ENCODE measurements around the gene MTMR6.

The MTMR6 gene

DNA sequence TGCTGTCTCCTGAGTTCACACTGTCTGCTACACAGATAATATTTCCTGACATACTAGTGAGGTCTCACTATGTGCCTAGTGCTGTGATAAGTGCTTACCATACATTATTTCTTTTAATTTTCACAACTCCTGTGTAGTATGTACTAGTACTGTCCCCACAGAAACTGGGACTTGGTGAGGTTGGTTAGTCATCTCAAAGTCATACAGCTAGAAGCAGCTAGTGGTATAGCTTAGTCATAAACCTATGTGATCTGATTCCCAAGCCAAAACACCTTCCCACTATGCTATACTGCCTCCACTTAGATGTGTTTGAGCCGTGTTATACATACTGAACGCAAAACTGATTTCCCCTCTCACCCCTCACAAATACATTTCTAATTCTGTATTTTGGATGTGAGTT is 10.5 kb downstream of the MTMR6 start:
- no peak for DNase-seq

DNA sequence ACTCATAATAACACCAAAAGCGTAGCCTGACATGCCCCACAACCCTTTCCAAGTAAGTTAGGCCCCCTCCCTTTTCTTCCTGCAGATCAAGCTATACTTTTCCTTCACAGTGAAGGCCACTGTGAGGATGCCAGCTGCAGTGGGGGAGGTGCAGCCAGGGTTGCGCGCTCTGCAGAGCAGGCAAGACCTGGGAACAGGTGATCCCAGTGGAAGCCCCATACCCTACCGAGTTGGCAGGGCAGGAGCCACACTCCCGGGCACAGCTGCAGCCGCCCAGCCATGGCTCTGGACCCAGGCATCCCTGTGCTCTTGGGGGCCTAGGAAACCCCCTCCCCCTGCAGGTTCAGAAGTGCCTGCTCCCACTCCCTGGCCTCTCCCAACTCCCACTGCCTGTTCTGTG is 18.7 kb downstream of the MTMR6 start:
- DNase-seq, result no peak

DNA sequence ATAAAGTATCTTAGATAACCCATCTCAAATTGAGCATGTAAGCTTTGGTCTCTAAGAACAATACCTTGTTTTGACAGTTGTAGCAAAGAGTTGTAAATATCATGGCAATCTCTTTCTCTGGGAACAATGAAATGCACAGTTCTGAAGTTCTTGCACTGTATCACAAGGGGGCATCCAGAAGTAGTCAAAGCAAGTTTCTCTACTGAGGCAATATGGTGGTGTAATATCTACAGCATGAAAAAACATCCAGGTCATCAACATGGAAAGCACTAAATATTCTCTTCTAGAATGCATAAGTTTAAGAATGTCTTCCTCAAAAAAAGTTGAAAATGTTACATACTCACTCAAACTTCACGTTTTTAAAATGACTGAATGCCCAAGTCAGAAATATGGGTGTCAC is 19.6 kb downstream of the MTMR6 start:
- no peak for DNase-seq

DNA sequence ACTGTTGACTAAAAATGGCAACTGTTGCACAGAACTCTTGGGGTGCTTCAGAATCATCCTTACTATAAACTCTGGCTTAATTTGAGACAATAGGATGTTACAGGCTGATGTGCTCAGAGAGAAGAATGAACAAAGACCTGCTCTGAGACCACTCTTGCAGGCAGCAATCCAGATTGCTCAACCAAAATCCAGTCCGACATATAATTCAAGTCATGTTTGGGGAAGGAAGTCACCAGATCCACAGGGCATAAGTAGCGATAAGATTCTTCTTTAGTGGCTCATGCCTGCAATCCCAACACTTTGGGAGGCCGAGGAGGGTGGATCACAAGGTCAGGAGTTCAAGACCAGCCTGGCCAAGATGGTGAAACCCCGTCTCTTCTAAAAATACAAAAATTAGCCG is 20.6 kb downstream of the MTMR6 start:
- no peak for DNase-seq

DNA sequence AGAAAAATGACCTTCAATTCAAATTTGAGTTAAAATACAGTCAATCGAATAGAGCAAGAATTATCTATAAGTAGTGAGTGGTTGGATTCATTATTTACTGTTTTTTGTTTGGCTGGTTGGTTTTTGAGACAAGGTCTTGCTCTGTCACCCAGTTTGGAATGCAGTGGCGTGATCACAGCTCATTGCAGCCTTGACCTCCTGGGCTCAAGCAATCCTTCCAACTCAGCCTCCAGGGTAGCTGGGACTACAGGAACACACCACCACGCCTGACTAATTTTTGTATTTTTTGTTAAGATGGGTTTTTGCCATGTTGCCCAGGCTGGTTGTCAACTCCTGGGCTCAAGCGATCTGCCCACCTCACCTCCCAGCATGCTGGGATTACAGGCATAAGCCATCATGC is 25.0 kb downstream of the MTMR6 start:
- DNase-seq, result no peak

DNA sequence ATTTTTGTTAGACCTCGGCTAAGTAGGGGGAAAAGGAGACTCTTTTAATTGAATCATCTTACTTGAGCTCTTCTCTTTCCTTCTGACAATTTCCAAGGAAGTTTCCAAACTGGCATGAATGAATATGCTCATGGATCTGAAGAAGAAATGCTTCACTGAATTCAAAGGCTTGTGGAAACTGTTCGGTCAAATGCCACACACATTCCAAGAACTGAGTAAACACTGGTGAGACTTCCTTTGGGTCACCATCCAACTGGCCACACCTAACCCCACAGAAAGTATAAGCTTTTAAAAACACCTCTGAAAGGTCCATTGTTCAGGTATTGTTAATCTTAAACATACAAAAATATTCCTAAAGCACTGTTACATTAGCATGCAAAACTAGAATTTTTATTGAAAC is 33.6 kb downstream of the MTMR6 start:
- no peak for DNase-seq

DNA sequence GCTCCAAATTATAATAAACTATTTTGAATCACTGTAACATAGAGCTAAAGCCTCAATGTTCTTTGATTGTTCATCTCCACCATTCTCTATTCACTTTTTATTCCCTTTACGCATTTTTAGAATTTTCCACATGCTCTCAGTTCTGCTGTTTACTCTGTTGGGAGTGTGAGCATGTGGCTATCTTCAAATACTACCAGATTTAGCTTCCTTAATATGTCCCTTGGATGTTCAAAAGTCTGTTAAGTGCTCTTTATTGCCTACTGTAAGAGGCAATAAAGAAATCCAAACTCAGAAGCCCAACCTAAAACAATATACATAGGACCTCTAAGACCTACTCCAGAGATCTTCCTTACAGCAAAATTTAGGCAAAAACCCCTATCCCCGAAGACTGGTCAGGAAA is 34.5 kb downstream of the MTMR6 start:
- no peak for DNase-seq

DNA sequence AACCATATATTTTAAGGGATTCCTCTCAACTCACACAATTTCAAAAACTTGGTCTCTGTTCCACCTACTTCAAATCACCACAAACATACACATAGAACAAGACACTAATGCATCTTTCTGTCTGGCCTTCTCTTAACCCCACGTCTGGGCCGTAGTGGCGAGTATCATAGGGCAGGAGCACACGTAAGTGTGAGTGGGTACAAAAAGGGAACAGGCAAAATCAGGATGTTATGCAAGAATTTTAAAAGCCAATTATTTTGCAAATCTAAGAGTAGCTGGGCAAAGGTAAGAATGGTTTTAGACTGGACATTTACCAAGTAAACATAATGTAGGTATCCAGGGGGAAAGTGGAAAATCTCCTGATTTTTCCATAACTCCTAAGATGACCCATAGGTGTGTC is 35.1 kb downstream of the MTMR6 start:
- no peak for DNase-seq

DNA sequence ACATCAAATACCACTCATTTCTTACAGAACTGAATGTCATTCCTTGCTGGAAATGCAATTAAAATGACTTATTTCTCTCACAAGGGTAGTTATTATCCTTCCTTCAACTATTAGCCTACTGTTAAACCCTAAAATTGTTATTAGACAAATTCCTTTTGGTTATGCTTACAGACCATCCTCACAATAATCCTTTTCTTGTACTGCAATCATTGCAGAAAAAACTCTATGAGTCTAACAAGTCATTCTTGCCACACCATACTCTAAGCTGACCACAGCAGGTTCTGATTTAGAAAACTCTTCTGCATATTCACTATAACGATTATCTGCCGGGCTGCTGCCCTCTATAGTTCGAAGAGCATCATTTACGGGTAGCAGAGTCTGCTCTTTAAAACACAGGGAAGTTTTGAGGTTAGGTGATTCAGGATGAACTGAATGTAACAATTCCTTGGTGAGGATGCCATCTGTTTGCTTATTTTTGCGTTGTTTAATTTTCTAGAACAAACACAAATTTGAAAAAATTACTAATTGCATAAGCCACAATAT is 38.2 kb downstream of the MTMR6 start:
- DNase-seq, result no peak

DNA sequence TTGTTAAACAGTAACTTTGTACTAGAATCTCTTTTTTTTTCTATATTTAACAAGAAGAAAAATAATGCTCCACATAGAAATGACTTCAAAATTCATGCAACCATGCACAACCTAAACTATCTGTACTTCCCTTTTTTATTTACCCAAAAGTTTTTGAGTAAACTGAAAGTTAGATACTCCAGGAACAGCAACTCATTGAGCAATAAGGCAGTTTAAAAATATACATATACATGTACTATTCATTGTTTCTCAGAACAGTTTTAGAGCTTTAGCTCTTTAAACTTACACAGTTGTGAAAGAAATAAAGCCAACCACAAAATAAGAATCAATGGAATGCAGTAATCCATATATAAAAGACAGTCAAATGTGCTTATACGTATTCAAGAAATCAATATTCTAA is 39.2 kb downstream of the MTMR6 start:
- DNase-seq, result no peak

DNA sequence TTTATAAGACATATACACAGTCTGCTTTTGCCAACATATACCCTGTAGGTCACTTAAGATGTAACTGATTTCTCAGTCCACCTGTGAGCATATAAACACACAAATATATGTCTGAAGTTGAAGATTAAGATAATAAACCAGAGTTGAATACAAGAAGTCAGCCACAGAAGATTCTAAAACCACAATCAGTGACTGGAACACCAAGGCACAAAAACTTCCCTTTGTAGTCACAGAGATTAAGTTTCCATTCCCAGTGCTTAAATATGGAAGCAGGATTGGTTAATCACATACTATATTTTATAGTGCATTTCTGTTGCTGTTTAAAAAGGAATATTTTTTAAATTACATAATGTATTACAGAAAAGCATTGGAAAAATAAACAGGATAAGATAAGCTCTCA is 39.9 kb downstream of the MTMR6 start:
- no peak for DNase-seq

DNA sequence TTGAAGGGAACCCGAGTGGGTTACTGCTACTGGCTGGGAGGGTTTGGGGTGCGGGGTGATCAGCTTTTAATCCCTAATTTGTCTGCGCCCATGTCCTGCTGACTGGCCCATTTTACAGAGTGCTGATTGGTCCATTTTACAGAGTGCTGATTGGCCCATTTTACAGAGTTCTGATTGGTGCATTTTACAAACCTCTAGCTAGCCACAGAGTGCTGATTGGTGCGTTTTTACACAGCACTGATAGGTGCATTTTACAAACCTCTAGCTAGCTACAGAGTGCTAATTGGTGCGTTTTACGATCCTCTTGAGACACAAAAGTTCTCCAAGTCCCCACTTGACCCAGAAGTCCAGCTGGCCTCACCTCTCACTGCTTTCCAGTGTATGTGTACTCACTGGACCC is 43.2 kb downstream of the MTMR6 start:
- no peak for DNase-seq

DNA sequence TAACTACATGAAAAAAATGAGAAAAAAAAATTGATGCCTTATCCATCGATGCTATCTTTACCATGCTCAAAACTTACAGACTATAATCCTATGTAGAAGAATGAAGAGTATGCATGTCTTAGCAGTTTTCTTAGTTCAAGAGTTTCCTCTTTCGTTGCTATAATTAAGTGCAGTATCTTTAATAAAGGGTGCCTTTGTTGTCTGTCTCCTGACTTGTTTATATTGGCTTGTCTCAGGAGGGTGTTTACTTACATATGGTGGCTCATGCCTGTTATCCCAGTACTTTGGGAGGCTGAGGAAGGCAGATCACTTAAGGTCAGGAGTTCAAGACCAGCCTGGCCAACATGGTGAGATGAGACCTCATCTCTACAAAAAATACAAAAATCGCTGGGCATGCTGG is 44.3 kb downstream of the MTMR6 start:
- DNase-seq, result no peak

DNA sequence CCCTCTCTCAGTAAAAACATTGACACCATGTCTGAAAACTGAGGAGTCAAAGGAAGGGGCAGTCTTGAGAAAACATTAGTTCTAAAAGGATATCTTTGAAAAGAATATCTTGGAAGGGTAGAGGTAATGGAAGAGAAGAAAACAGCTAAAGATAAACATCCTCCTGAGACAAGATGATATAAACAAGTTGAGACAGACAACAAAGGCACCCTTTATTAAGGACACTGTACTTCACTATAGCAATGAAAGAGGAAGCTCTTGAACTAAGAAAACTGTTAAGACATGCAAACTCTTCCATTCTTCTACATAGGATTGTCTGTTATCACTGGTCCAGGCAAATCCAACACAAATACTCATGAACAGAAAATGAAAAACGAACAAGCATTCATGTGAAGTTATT is 46.3 kb downstream of the MTMR6 start:
- DNase-seq, result no peak

DNA sequence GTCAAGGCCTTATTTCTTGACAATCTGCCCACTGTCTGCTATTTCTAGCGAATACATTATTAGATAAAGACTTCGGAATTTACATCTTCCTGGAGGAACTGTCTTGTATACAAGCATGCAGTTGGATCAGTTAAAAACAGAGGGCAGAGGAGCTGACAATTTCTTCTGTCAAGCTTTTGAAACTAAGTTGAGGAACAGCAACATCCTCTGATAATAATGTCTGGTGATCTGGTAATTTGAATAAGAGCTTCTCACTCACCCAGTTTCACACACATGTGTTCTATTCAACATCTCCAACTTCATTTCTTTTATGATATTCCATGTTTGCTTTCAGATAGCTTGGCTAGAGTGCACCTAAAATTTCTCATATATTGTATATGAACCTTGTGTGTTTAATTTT is 50.2 kb downstream of the MTMR6 start:
- DNase-seq, result no peak

DNA sequence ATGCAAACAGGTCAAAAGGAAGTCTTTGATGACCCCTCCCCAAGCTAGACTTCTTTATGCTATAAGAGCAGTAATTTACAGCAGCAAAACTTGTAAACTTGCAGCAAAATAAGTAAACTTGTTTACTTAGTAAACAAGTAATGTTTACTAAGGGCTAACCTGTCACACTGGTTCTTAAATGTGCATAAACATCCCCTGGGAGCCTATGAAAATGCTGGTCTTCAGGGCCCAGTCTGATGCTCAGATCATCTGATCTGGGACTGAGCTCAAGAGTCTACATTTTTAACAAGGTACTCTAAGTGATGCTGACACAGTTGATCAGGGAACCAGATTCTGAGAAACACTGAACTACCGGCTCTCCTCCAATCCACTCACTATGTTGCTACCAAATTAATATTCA is 53.4 kb downstream of the MTMR6 start:
- DNase-seq, result no peak

DNA sequence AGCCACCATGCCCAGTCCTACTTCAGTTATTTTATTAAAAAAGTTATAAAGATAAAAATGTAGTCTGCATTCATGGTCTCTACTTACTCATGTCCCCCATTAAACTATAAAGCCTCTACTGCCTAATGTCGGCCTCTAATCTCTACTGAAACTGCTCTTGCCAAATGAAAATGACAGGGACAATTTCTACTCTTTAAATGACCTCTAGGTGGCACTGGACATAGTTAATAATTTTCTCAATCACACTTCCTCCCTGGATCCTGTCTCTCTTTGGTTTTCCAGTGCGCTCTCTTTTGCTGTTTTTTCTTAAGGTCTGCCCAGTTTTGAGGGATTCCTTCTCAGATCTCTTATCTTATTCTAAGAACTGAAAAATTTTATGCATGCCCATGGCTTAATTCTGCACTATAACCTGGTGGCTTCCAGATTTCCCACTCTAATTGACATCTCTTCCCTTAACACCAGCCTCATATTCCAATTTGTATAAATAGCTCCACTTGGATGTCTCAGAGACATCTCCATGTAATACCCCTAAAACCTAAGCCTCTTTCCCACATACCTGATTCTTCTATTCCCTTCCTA is 54.3 kb downstream of the MTMR6 start:
- no peak for DNase-seq

DNA sequence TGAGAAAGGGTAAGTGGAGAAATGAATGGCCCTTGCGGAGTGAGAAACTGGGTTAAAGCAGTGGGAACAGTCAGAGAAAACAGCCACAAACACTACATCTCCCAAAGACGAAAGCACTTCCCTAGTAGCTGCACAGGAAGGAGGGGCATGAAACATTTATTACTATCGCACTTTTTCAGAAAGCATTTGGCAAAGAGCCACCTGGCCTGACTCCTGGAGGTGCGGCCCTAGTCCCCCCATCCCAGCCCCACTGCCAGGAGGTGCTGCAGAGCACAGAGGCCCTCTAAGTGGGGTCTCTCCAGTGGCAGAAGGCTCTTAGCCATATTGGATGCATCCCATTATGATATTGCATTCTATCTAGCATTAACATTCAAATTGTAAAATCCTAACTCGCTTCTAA is 55.8 kb downstream of the MTMR6 start:
- no peak for DNase-seq

DNA sequence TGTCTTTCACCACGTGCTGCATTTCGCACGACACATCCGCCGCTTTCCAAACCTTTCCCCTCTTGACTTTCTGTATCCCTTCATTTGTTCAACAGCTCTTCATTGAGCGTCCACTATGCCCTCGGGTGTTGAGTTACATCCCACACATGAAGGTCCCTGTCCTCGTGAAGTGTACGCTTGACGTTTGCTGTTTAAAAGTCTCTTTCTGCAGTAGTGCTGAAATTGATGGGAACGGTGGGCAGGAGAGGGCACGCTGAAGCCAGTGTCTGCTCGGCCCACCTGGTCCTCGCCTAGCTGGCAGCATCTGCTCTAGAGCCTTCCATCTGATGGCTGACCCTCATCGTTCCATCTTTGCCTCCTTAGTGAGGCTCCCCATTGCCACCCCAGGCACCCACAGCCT is 59.6 kb downstream of the MTMR6 start:
- DNase-seq, result no peak

DNA sequence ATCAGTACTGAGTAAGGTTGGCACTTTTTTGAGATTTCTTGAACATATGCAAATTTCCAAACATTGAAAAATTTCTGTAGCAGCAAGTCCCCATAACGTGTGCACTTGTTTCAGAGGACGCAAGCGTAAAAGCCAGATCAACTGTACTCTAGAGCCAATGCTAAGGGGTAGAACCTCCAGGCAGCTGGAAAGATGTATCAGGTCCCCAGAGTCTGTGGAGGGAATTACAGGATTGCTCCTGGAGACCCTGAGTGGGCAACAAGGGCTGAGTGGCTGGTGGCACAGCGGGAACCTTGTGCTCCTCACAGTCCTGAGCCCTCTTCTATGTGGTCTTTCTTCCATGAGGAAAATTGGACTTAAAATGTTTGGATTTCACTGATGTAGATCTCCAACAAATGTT is 61.3 kb downstream of the MTMR6 start:
- DNase-seq, result no peak

DNA sequence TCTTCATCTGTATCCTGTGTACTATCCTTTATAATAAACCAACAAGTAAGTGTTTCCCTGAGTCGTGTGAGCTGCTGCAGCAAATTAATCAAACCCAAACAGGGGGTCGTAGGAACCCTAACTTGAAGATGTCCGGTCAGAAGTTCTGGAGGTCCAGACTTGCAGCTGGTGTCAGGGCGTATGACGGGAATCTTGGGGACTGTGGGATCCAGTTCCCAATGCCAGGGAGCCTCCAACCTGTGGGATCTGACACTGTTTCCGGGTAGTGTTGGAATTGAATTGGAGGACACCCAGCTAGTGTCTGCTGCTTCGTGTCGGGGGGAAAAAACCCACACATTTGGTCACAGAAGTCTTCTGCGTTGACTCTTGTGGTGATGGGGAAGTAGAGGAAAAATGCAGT is 63.1 kb downstream of the MTMR6 start:
- DNase-seq, result no peak

DNA sequence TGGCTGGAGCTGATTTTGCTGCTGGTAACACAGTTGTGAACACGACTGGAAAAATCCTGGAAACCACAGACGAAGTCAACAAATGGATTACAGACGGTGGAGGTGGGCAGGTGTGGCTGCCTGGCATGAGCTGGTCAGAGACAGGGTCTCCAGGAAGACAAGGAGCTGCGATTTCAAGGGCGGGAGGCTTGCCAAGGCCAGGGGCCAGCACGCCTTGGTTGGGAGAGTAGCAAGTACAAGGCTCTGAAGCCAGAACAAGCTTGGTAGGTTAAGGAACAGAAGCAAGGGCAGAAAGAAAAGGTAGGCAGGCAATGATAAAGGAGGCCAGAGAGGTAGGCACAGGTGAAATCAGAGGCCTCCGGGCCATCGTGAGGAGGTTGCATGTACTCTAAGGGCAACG is 64.5 kb downstream of the MTMR6 start:
- DNase-seq, result no peak

DNA sequence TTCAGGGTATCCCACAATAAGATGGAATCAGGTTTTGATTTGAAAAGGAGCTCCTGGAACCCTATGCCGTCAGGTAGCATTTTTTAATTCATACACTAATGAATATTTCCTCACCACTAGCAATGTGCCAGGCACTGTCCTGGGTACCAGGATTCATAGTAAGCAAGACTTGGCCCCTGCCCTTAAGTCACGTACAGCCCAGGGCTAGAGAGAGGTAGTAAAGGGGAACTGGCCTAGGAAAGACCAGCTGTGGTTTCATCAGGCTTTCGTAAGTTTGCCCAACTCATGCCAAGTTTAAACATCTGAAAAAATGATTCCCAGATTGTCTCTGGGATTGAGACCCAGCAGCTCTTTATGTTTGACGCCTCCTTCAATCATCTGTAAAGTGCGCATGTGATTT is 69.3 kb downstream of the MTMR6 start:
- no peak for DNase-seq

DNA sequence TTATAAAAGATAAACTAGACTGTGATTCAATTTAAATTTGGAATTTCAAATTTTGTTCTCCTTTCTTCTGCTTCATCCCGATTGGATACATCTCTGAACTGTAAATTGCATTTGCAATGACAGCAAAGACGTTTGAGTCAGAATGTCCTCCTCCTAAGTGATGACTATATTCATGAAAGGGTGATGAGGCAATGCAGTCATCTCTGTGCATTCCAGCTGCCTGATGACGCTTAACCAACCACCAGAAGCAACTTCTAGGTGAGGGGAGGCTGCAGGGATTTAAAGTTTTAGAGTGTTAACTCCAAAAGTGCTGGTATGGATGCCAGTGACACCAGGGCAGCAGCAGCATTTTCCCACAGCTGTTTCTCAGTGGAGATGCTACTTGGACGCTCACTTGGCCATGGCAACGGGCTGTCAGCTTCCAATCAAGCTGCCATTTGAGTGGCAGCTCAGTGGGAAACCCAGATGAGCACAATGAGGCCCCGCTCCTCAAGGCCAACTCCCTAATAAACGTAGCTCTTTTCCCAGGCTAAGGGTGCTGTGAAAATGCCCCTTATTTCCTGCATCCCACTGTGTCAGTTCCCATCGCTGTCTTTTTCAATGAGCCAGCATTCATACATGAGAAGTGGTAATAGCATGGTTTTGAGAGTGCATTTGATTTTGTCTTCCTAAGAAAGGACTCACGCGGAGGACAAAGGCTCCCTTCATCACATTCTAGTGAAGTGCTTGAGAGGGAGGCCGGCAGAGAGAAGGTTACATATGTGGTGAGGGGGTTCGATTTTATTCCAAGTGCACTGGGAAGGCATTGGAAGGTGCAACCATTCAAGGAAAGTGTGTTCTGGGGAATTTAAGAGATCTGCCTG is 70.0 kb downstream of the MTMR6 start:
- DNase-seq, result no peak

DNA sequence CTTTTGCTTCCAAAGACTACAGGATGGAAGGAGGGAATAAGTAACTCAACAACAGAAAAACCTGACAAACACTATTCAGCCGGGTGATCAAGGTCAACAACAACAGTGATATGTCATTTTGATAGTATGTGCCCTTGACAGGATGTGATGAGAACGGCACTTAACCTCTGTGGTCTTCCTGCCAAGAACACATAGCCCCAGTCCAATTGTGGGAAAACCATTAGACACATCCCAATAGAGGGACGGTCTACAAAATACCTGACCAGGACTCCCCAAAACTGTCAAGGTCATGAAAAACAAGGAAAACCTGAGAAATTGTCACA is 72.1 kb downstream of the MTMR6 start:
- DNase-seq, result no peak
